A549 (cell line): Measurements from ENCODE around the gene PSEN2. TPM values are rescaled to one million over a fixed set of nuclear protein-coding genes. Genes with fewer than 3 reads are reported as not detected.

Experiments used
- ATAC-seq, 2 experiments: fragments of 200-7000 bp in 1 of 2; fragments of >200 bp in 1 of 2; cut with Nextera tagmentation in 1 of 2; cut with Tn5 transposase in 1 of 2; 3 replicates each; pipeline versions ENCODE4 v1.8.0 to v1.9.1; 2018 to 2020; ENCODE audit warnings: mild to moderate bottlenecking in 1 of 2, moderate library complexity in 1 of 2
- CTCF ChIA-PET: fragments of 300-600 bp; sonication (Branson Sonifier 250); formaldehyde crosslinking; extraction: SDS; loops from one replicate; lab custom pipeline; 2021; ENCODE audit warnings: antibody characterized with exemption, inconsistent platforms; lab: Yijun Ruan, JAX
- POLR2A ChIA-PET: fragments of 350-600 bp; formaldehyde crosslinking; extraction: SDS; loops from one replicate; lab custom pipeline; 2021; ENCODE audit warnings: antibody characterized with exemption, inconsistent platforms; lab: Yijun Ruan, JAX
- DNase-seq, 2 experiments: peaks; one replicate each; pipeline versions ENCODE4 v3.0.0 to v3.0.0-alpha.2; 2011 to 2016; ENCODE audit warnings: low read depth in 1 of 2, low spot score in 1 of 2
- FAIRE-seq: peaks from 2 replicates; lab custom pipeline; 2011; peaks lifted over from hg19 to GRCh38; lab: Jason Lieb, UNC
- H3K27ac ChIP-seq, 2 experiments: fragments of >200 bp; sonication (Bioruptor Twin); formaldehyde crosslinking; 3 replicates each; pipeline ENCODE4 v1.5.1; 2016 to 2017
- H3K4me1 ChIP-seq: fragments of >200 bp; sonication (Bioruptor Twin); formaldehyde crosslinking; 3 replicates; pipeline ENCODE4 v1.6.1; 2016
- H3K4me2 ChIP-seq: fragments of >200 bp; sonication (Bioruptor Twin); formaldehyde crosslinking; 3 replicates; pipeline ENCODE4 v1.6.1; 2016
- H3K4me3 ChIP-seq: fragments of >200 bp; sonication (Bioruptor Twin); formaldehyde crosslinking; 3 replicates; pipeline ENCODE4 v1.5.1; 2016
- H3K9me3 ChIP-seq: fragments of >200 bp; sonication (Bioruptor Twin); formaldehyde crosslinking; 3 replicates; pipeline ENCODE4 v1.6.1; 2016
- CEBPB ChIP-seq, 2 experiments: fragments of >200 bp in 1 of 2; sonication (Bioruptor Twin) in 1 of 2; formaldehyde crosslinking in 1 of 2; IDR thresholded peaks; 2 replicates each; pipeline ENCODE4 v1.6.1; 2012 to 2016
- CHD4 ChIP-seq: fragments of 200-600 bp; sonication (generic); IDR thresholded peaks from 2 replicates; pipeline ENCODE4 v1.6.1; 2016; ENCODE audit warnings: antibody characterized with exemption, mild to moderate bottlenecking, borderline replicate concordance
- EHF ChIP-seq: fragments of 250-450 bp; sonication (Bioruptor Pico); IDR thresholded peaks from 2 replicates; pipeline ENCODE4 v1.5.0; 2020; ENCODE audit warnings: mild to moderate bottlenecking
- ESRRA ChIP-seq: fragments of 150-350 bp; IDR thresholded peaks from 2 replicates; pipeline ENCODE4 v1.6.1; 2014; ENCODE audit warnings: mild to moderate bottlenecking, low read length, borderline replicate concordance
- FOSL2 ChIP-seq, 2 experiments: fragments of 450-650 bp in 1 of 2; fragments of >200 bp in 1 of 2; sonication (Bioruptor Twin) in 1 of 2; formaldehyde crosslinking; IDR thresholded peaks; 2 replicates each; pipeline versions ENCODE4 v1.5.0 to v1.6.1; 2016 to 2020; ENCODE audit warnings: mild to moderate bottlenecking in 1 of 2, moderate library complexity in 1 of 2
- HDAC2 ChIP-seq: fragments of 200-600 bp; sonication (generic); IDR thresholded peaks from 2 replicates; pipeline ENCODE4 v1.6.1; 2016
- HEYL ChIP-seq: fragments of 250-450 bp; sonication (Bioruptor Pico); IDR thresholded peaks from 2 replicates; pipeline ENCODE4 v1.8.0; 2021; ENCODE audit warnings: mild to moderate bottlenecking, moderate library complexity
- MAFK ChIP-seq: fragments of 450-650 bp; IDR thresholded peaks from 2 replicates; pipeline ENCODE4 v1.6.1; 2014; ENCODE audit not compliant: partially characterized antibody
- MAZ ChIP-seq: fragments of 150-350 bp; IDR thresholded peaks from 2 replicates; pipeline ENCODE4 v1.6.1; 2014; ENCODE audit warnings: antibody characterized with exemption, low read depth, low read length, borderline replicate concordance
- NR3C1 ChIP-seq: fragments of >200 bp; sonication (Bioruptor Twin); formaldehyde crosslinking; IDR thresholded peaks from 3 replicates; pipeline ENCODE4 v1.6.1; 2017
- POLR2AphosphoS2 ChIP-seq: conservative IDR thresholded peaks from 2 replicates; pipeline ENCODE4 v1.6.1; 2012; ENCODE audit warnings: low read length, improper control_type of control experiment, inconsistent platforms
- RNF2 ChIP-seq: fragments of 200-600 bp; sonication (generic); IDR thresholded peaks from 2 replicates; pipeline ENCODE4 v1.6.1; 2016; ENCODE audit warnings: low read depth, mild to moderate bottlenecking, antibody characterized with exemption, moderate library complexity, borderline replicate concordance
- TP53 ChIP-seq: fragments of 250-450 bp; sonication (Bioruptor Pico); IDR thresholded peaks from 2 replicates; pipeline ENCODE4 v1.5.0; 2021; ENCODE audit warnings: mild to moderate bottlenecking, moderate library complexity
- ZC3H11A ChIP-seq: fragments of 450-650 bp; IDR thresholded peaks from 2 replicates; pipeline ENCODE4 v1.6.1; 2014; ENCODE audit warnings: antibody characterized with exemption, mild to moderate bottlenecking
- ZSCAN20 ChIP-seq: fragments of 250-450 bp; sonication (Bioruptor Pico); IDR thresholded peaks from 2 replicates; pipeline ENCODE4 v1.8.0; 2022; ENCODE audit warnings: mild to moderate bottlenecking, moderate library complexity
- WGBS: methylation state at CpG from one replicate; pipeline ENCODE4 v1.1.6; 2017; ENCODE audit errors: missing lambda C conversion rate; 5-methylcytosine and 5-hydroxymethylcytosine counted together
- polyA plus RNA-seq, 4 experiments: library from polyadenylated mRNA; depleted of rRNA in 3 of 4; stranded (reverse); fragments of >200 nt; fragmentation: RNase III in 1 of 4; extraction: RNeasy Plus Mini Kit Qiagen cat#74134 plus additional on column Dnase treatment in 1 of 4; gene quantifications; 2 replicates in 3 of 4; 3 replicates in 1 of 4; pipeline ENCODE4 v1.2.3, GENCODE V29; 2011 to 2017
- TF ChIP-seq, protein P1 (sequence below): fragments of 250-450 bp; sonication (Bioruptor Pico); IDR thresholded peaks from 2 replicates; pipeline ENCODE4 v1.5.0; 2021; ENCODE audit warnings: mild to moderate bottlenecking, moderate library complexity, borderline replicate concordance
- TF ChIP-seq, protein P2 (sequence below): fragments of 250-450 bp; sonication (Bioruptor Pico); IDR thresholded peaks from 2 replicates; pipeline ENCODE4 v1.5.0; 2020; ENCODE audit warnings: low read depth, mild to moderate bottlenecking, moderate library complexity
- TF ChIP-seq, protein P3 (sequence below): IDR thresholded peaks from 2 replicates; pipeline ENCODE4 v1.6.1; 2012
- TF ChIP-seq, protein P4 (sequence below): fragments of 150-350 bp; IDR thresholded peaks from 2 replicates; pipeline ENCODE4 v1.6.1; 2014; ENCODE audit warnings: low read depth, mild to moderate bottlenecking, low read length

The PSEN2 gene
- polyA plus RNA-seq, 2 of the 4 experiments (the other 2 are of a cell fraction) = 23.4 to 24.2 TPM

DNA sequence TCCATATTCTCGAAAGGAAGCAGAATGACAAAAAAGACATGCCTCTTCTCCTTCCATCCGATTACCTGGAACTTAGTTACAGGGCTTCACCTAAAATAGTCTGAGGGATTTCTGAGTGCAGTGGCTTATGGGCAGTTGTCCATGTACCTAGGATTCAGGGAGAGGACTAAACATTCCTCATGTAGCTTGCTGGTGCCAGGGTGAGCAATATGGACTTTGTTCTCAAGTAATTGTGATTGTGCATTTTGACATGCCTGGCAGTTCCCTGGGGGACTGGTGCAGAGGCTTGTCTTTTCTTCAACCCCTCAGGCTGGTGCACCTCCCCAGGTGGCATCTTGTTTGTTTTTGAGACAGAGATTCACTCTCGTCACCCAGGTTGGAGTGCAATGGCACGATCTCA lies 6.1 kb upstream of the PSEN2 start (continued):
- TF ChIP-seq, protein P1, sequence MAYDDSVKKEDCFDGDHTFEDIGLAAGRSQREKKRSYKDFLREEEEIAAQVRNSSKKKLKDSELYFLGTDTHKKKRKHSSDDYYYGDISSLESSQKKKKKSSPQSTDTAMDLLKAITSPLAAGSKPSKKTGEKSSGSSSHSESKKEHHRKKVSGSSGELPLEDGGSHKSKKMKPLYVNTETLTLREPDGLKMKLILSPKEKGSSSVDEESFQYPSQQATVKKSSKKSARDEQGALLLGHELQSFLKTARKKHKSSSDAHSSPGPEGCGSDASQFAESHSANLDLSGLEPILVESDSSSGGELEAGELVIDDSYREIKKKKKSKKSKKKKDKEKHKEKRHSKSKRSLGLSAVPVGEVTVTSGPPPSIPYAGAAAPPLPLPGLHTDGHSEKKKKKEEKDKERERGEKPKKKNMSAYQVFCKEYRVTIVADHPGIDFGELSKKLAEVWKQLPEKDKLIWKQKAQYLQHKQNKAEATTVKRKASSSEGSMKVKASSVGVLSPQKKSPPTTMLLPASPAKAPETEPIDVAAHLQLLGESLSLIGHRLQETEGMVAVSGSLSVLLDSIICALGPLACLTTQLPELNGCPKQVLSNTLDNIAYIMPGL (CRISPR knock-in tag) = no peak
- no peak for TF ChIP-seq EHF (CRISPR knock-in tag)
- TF ChIP-seq, all 56 proteins: peak for 0

DNA sequence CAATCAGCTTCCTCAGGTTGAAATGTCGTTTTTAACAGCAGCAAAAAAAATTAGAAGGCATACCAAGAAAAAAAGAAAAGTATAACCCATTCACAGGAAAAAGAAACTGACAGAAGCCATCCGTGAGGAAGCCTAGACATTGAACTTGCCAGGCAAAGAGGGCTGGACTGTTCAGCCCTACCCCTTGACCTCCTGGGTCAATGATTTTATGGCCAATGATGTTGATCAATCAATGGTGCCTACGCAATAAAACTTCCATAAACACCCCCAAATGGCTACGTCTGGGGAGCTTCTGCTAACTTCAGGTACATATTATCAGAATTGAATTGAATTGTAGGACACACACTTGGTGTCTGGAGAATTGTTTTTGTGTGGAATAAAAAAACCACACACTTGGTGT lies 4.8 kb upstream of the PSEN2 start:
- H3K4me2 ChIP-seq = peak overlapping the region; percentile 33
- DNase-seq = no peak
- TF ChIP-seq ZC3H11A = no peak
- TF ChIP-seq, protein P2, sequence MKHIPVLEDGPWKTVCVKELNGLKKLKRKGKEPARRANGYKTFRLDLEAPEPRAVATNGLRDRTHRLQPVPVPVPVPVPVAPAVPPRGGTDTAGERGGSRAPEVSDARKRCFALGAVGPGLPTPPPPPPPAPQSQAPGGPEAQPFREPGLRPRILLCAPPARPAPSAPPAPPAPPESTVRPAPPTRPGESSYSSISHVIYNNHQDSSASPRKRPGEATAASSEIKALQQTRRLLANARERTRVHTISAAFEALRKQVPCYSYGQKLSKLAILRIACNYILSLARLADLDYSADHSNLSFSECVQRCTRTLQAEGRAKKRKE (CRISPR knock-in tag) = no peak
- TF ChIP-seq, all 56 proteins: peak for 0
- CTCF ChIA-PET = no interaction called here
- H3K27ac ChIP-seq = peak overlapping the region in 1 of 2 experiments; percentile 48; a peak in 2 of 6 replicates
- 56% methylated on average over 4 of the region's 4 CpGs for WGBS
- H3K9me3 ChIP-seq = peaks cover 5% of the 10 kb centered on the region; the same call in 1 of the 3 replicates
- POLR2A ChIA-PET = interaction anchor here (0.5 kb wide), 1 partner anchor 73 kb away, joined by 8 read pairs; no protein-coding TSS in a partner anchor
- H3K4me1 ChIP-seq = peaks cover 37% of the 10 kb centered on the region
- FAIRE-seq (no peak), ATAC-seq (no peak)
- H3K4me3 ChIP-seq = no peak overlapping the region

DNA sequence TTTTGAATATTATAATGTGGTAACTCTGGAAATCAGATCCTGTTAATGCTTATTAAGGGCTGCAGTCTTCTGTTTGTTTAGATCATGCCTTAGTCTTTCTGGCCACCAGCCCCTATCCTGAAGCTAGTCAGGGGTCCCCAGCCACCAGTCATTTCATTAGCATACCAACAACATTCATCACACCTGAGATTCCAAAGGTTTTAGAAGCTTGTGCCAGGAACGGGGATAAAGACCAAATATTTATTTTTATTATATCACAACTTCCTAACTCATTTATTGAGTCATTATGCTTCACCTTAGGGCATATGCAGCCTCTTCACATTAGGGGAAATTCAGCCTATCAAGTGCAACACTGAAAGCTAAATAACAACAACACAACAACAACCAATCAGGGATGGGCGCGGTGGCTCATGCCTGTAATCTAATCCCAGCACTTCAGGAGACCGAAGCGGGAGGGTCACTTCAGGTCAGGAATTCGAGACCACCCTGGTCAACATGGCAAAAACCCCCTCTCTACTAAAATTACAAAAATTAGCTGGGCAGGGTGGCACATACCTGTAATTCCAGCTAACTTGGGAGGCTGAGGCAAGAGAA lies 2.9 kb upstream of the PSEN2 start:
- Histone ChIP-seq H3K4me1 (peaks cover 46% of the 10 kb centered on the region), H3K4me2 (no peak overlapping the region), H3K9me3 (peaks cover 5% of the 10 kb centered on the region; the same call in 1 of the 3 replicates), H3K27ac (no peak overlapping the region), H3K4me3 (no peak overlapping the region)
- no peak for FAIRE-seq
- DNase-seq = no peak
- POLR2A ChIA-PET = interaction anchor here (0.6 kb wide), 1 partner anchor 71 kb away, joined by 3 read pairs; no protein-coding TSS in a partner anchor
- 68% methylated on average over 6 of the region's 6 CpGs for WGBS
- CTCF ChIA-PET = interaction anchor here (1.6 to 1.8 kb wide), 2 partner anchors 34 to 39 kb away, joined by 3 to 4 read pairs; no protein-coding TSS in a partner anchor
- ATAC-seq = no peak
- TF ChIP-seq, protein P3, sequence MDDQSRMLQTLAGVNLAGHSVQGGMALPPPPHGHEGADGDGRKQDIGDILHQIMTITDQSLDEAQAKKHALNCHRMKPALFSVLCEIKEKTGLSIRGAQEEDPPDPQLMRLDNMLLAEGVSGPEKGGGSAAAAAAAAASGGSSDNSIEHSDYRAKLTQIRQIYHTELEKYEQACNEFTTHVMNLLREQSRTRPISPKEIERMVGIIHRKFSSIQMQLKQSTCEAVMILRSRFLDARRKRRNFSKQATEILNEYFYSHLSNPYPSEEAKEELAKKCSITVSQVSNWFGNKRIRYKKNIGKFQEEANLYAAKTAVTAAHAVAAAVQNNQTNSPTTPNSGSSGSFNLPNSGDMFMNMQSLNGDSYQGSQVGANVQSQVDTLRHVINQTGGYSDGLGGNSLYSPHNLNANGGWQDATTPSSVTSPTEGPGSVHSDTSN = no peak
- no peak for TF ChIP-seq RNF2
- TF ChIP-seq NR3C1 = no peak
- no peak for TF ChIP-seq CEBPB (IDR thresholded peaks at IDR 0.05)
- TF ChIP-seq ESRRA = no peak
- TF ChIP-seq CHD4 = no peak
- no peak for TF ChIP-seq MAFK
- no peak for TF ChIP-seq MAZ
- TF ChIP-seq HEYL (CRISPR knock-in tag) = no peak
- TF ChIP-seq EHF (CRISPR knock-in tag) = no peak
- no peak for TF ChIP-seq HDAC2
- TF ChIP-seq TP53 (CRISPR knock-in tag) = no peak

DNA sequence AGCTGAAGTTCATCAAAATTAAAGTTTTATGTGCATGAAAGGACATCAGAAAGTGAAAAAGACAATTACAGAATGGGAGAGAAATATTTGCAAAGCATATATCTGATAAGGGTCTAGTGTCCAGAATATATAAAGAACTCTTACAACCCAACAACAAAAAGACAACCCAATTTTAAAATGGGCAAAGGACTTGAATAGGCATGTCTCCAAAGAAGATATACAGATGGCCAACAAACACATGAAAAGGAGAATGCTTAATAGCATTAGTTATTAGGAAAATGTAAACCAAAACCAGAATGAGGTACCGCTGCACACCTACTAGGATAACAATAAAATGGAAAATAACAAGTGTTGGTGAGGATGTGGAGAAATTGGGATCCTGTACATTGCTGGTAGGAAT lies 1.7 kb upstream of the PSEN2 start:
- 100% methylated on average over 1 of the region's 1 CpG for WGBS
- ChIA-PET POLR2A (no interaction called here), CTCF (interaction anchor here (1.6 to 1.8 kb wide), 2 partner anchors 33 to 40 kb away, joined by 3 to 4 read pairs; no protein-coding TSS in a partner anchor)
- Histone ChIP-seq H3K4me2 (no peak overlapping the region), H3K9me3 (peaks cover 5% of the 10 kb centered on the region; the same call in 1 of the 3 replicates), H3K4me1 (peaks cover 41% of the 10 kb centered on the region), H3K27ac (no peak overlapping the region), H3K4me3 (no peak overlapping the region)
- ATAC-seq (no peak), DNase-seq (no peak), FAIRE-seq (no peak)
- TF ChIP-seq, protein P4, sequence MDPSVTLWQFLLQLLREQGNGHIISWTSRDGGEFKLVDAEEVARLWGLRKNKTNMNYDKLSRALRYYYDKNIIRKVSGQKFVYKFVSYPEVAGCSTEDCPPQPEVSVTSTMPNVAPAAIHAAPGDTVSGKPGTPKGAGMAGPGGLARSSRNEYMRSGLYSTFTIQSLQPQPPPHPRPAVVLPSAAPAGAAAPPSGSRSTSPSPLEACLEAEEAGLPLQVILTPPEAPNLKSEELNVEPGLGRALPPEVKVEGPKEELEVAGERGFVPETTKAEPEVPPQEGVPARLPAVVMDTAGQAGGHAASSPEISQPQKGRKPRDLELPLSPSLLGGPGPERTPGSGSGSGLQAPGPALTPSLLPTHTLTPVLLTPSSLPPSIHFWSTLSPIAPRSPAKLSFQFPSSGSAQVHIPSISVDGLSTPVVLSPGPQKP = no peak
- TF ChIP-seq POLR2AphosphoS2 = no peak
- TF ChIP-seq ZSCAN20 (CRISPR knock-in tag) = no peak
- no peak for TF ChIP-seq FOSL2 (IDR thresholded peaks at IDR 0.05)
- TF ChIP-seq FOSL2 (CRISPR knock-in tag; IDR thresholded peaks at IDR 0.05) = no peak
